SK-N-SH (cell line): ENCODE results near the gene CRYBG2.

Experiments used
- NFIC ChIP-seq: IDR thresholded peaks from 2 replicates; pipeline ENCODE4 v1.4.0; 2012; ENCODE audit warnings: borderline replicate concordance
- POLR2AphosphoS5 ChIP-seq: IDR thresholded peaks from 2 replicates; pipeline ENCODE4 v1.6.1; 2012; ENCODE audit warnings: low read depth, low read length
- SIN3A ChIP-seq: IDR thresholded peaks from 2 replicates; pipeline ENCODE4 v1.6.1; 2012; ENCODE audit warnings: low read depth, mild to moderate bottlenecking, low read length, moderate library complexity, borderline replicate concordance
- TF ChIP-seq, protein P1 (sequence below): fragments of 200-600 bp; sonication (generic); IDR thresholded peaks from 2 replicates; pipeline ENCODE4 v1.6.1; 2017; ENCODE audit warnings: antibody characterized with exemption, mild to moderate bottlenecking, moderate library complexity
- TF ChIP-seq, protein P2 (sequence below): fragments of 150-350 bp; IDR thresholded peaks from 2 replicates; pipeline ENCODE4 v1.6.1; 2017; ENCODE audit warnings: antibody characterized with exemption, low read length, low read depth, borderline replicate concordance

DNA sequence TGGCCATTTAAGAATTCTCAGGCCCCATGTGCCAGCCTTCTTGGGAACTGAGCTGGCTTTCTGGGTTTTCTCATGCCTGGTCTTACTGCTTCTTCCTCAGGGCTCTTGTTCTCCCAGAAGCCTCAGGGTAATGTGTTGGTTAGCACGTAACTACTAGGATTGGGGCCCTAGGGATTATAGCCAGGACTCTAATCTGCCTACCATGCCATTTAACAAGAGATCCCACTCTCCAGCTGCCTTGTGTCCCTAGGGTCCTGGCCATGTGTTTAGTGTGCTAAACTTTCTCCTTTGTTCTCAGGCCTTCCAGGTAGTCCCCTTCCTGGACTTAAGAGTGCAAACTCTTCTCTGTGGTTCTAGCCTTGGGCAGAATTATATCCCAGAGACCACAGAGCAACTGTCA, 76.2 kb downstream of the CRYBG2 start:
- no peak for TF ChIP-seq SIN3A
- no peak for TF ChIP-seq POLR2AphosphoS5
- TF ChIP-seq, protein P1, sequence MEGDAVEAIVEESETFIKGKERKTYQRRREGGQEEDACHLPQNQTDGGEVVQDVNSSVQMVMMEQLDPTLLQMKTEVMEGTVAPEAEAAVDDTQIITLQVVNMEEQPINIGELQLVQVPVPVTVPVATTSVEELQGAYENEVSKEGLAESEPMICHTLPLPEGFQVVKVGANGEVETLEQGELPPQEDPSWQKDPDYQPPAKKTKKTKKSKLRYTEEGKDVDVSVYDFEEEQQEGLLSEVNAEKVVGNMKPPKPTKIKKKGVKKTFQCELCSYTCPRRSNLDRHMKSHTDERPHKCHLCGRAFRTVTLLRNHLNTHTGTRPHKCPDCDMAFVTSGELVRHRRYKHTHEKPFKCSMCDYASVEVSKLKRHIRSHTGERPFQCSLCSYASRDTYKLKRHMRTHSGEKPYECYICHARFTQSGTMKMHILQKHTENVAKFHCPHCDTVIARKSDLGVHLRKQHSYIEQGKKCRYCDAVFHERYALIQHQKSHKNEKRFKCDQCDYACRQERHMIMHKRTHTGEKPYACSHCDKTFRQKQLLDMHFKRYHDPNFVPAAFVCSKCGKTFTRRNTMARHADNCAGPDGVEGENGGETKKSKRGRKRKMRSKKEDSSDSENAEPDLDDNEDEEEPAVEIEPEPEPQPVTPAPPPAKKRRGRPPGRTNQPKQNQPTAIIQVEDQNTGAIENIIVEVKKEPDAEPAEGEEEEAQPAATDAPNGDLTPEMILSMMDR, result no peak
- TF ChIP-seq, protein P2, sequence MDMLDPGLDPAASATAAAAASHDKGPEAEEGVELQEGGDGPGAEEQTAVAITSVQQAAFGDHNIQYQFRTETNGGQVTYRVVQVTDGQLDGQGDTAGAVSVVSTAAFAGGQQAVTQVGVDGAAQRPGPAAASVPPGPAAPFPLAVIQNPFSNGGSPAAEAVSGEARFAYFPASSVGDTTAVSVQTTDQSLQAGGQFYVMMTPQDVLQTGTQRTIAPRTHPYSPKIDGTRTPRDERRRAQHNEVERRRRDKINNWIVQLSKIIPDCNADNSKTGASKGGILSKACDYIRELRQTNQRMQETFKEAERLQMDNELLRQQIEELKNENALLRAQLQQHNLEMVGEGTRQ, result no peak
- no peak for TF ChIP-seq NFIC
